Measurements from ENCODE around the gene TGFBR3L. TPM values are rescaled to one million over a fixed set of nuclear protein-coding genes. Genes with fewer than 3 reads are reported as not detected.

Gene TGFBR3L
- total and polyA plus RNA-seq, 10 of the 15 experiments (the other 5 are each of a cell fraction or from before 2014, with no cell fraction given), result 0.20 to 0.23 TPM; not detected in 8

- Histone ChIP-seq H2AFZ (ENCODE audit: control insufficient read depth, low read depth, low read length) (peak overlapping the region; percentile 83), H3K9ac (ENCODE audit: control insufficient read depth, insufficient read depth, low read length) (peak overlapping the region; percentile 53), H3K36me3 (ENCODE audit: control insufficient read depth in 2 of 2, insufficient read depth in 2 of 2, low read length in 1 of 2) (no peaks in the 10 kb centered on the region; a peak in 1 of 4 replicates), H3K9me3 (replicated peaks; ENCODE audit: control insufficient read depth, insufficient read depth, low read length) (no peaks in the 10 kb centered on the region; the same call in 2 of the 3 replicates), H4K20me1 (ENCODE audit: control insufficient read depth, insufficient read depth) (no peaks in the 10 kb centered on the region), H3K4me2 (ENCODE audit: control insufficient read depth, insufficient read depth) (peak overlapping the region; percentile 96), H3K27ac (ENCODE audit: control insufficient read depth, insufficient read depth) (peak overlapping the region; percentile 19; the same call in 1 of the 2 replicates), H3K4me3 (peak overlapping the region; percentile 65), H3K27me3 (replicated peaks in 1 of 2; ENCODE audit: control insufficient read depth in 2 of 2, insufficient read depth in 2 of 2, low read length in 1 of 2) (peaks cover 6 to 21% of the 10 kb centered on the region in 2 experiments), H3K4me1 (ENCODE audit: control insufficient read depth, insufficient read depth, low read length) (peaks cover 11% of the 10 kb centered on the region), H3K79me2 (ENCODE audit: control insufficient read depth, insufficient read depth, low read length) (no peaks in the 10 kb centered on the region)
- ChIA-PET POLR2A (interaction anchor here (0.5 to 2.9 kb wide), 7 partner anchors 8 to 822 kb away, joined by 4 to 27 read pairs (median 4); partner anchors contain the start of genes MAP2K7 and TIMM44), CTCF (interaction anchor here (1.3 to 3.9 kb wide), 6 partner anchors 18 to 353 kb away, joined by 3 to 32 read pairs (median 10); partner anchors contain the start of genes MAP2K7 and TIMM44), SMC1A (ENCODE audit: uncharacterized antibody, unreplicated experiment) (interaction anchor here (2.5 kb wide), 1 partner anchor 18 kb away, joined by 13 read pairs; the partner anchor contains the start of gene MAP2K7), RAD21 (ENCODE audit: unreplicated experiment) (interaction anchor here (0.6 to 2.5 kb wide), 8 partner anchors 18 to 819 kb away, joined by 3 to 17 read pairs (median 5); partner anchors contain the start of genes MAP2K7 and TIMM44)
- no peak for FAIRE-seq
- in situ Hi-C loops (cut with MboI) (no loop called here), intact Hi-C loops (cut with micrococcal nuclease; ENCODE audit: unreplicated experiment) (no loop called here)
- 52% methylated on average over 17 of the region's 17 CpGs for WGBS (ENCODE audit: insufficient coverage, insufficient replicate concordance, low lambda C conversion rate, missing lambda C conversion rate)
- no peak for ATAC-seq
- DNase-seq (ENCODE audit: low read depth, low spot score), result no peak
- TF ChIP-seq ZNF207 (IDR thresholded peaks at IDR 0.05; ENCODE audit: borderline replicate concordance) (0 out of 2 replicates have a peak, but pooled peaks have one; percentile 0), STAT3 (IDR thresholded peaks at IDR 0.05; ENCODE audit: low read depth, low read length) (no peak), CREB1 (IDR thresholded peaks at IDR 0.05; ENCODE audit: low read depth) (no peak)
- BruUV-seq (replicated peaks), result no TSS peak
These were observed 6.8 kb downstream of the TGFBR3L start for GRCh38 chr19:7921302-7921966.

Data from GM12878 (cell line).